Stimulated activated CD4-positive, alpha-beta T cell treated with anti-CD3 and anti-CD28 coated beads, Interleukin-1b, Interleukin-23, amount 100 ng/mL, for 24 hours (primary cell): ENCODE measurements around the gene RUFY1.
"Not testable (repeated sequence)": the region's sequence is repeated elsewhere in the genome, so short reads cannot be mapped to it uniquely, and the experiment has no call there.

ENCODE experiments used
- DNase-seq, 4 experiments: peaks; one replicate each; pipeline ENCODE4 v3.0.0-alpha.2; 2020; ENCODE audit warnings: low read depth in 4 of 4, low spot score in 1 of 4

Gene RUFY1

GRCh38 chr5:179621551-179622214 lies 71.3 kb downstream of the RUFY1 start:
- DNase-seq = no peak

- DNase-seq = peak; percentile 94 to 97 (median 96)
Observed at GRCh38 chr5:179623003-179623905, 72.9 kb downstream of the RUFY1 start, which contains the start of gene HNRNPH1. Gene HNRNPH1, minus strand, starts transcription at chr5:179623671. Its CDS starts 538 bp downstream, at chr5:179623133.

- peak in 2 of 4 experiments; percentile 40 to 50 for DNase-seq
Observed at GRCh38 chr5:179623906-179624741, 73.8 kb downstream of the RUFY1 start.

- DNase-seq = no peak
Observed at GRCh38 chr5:179624841-179625271, 74.5 kb downstream of the RUFY1 start.

GRCh38 chr5:179633501-179634369 lies 83.4 kb downstream of the RUFY1 start:
- not testable (repeated sequence) for DNase-seq

GRCh38 chr5:179634370-179635172 lies 84.2 kb downstream of the RUFY1 start:
- not testable (repeated sequence) for DNase-seq

- DNase-seq = not testable (repeated sequence)
Observed at GRCh38 chr5:179639296-179639695, 88.9 kb downstream of the RUFY1 start.

- not testable (repeated sequence) for DNase-seq
Observed at GRCh38 chr5:179641745-179642144, 91.4 kb downstream of the RUFY1 start.

GRCh38 chr5:179642626-179643025 lies 92.3 kb downstream of the RUFY1 start:
- DNase-seq = not testable (repeated sequence)

- not testable (repeated sequence) for DNase-seq
Observed at GRCh38 chr5:179643141-179643920, 93.0 kb downstream of the RUFY1 start.

- not testable (repeated sequence) for DNase-seq
Observed at GRCh38 chr5:179644766-179645165, 94.4 kb downstream of the RUFY1 start.

- DNase-seq = no peak
Observed at GRCh38 chr5:179648410-179648809, 98.1 kb downstream of the RUFY1 start.

GRCh38 chr5:179649166-179649703 lies 98.9 kb downstream of the RUFY1 start:
- not testable (repeated sequence) for DNase-seq

GRCh38 chr5:179650245-179650644 lies 99.9 kb downstream of the RUFY1 start:
- not testable (repeated sequence) for DNase-seq

GRCh38 chr5:179653135-179653534 lies 102.8 kb downstream of the RUFY1 start:
- DNase-seq = not testable (repeated sequence)

GRCh38 chr5:179657302-179658178 lies 107.2 kb downstream of the RUFY1 start:
- peak in 1 of 4 experiments; percentile 13 for DNase-seq
